IPS DF 19.7 (cell line): ENCODE data around the gene RPL3.

Experiments used
- DNase-seq: peaks from one replicate; pipeline ENCODE4 v3.0.0-alpha.2; 2013; ENCODE audit warnings: low read depth, low spot score

The RPL3 gene

DNA sequence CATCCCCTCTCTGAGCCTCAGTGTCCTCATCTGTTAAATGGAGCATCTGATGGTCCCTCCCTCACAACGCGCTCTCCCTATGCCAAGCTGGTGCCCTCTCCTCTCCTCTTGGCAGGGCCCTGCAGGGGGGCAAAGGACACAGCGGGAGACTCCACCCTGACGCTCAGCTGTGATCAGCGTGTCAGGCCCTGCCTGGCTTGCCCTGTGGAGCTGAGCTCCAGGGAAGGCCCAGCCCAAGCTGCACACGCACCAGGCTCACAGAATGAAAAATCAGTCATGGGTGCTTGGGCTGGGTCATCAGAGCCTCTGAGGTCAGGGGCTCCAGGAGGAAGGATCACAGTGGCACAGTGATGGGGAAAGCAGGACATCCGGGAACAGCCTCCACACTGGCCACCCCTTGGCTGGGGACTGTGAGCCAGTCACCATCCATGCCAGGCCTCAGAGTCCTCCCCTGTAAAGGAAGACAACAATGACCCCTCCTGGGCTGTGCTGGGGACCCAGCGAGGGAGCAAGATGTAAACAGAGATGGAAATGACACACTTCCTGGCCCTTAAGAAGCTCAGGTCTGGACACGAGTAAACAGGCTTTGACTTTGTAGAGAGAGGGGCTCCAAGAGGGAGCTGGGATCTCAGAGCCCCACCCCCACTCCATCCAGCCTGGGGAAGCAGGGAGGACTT is 36.6 kb downstream of the RPL3 start:
- no peak for DNase-seq

- no peak for DNase-seq
Observed at GRCh38 chr22:39281126-39281525, 38.3 kb downstream of the RPL3 start.

DNA sequence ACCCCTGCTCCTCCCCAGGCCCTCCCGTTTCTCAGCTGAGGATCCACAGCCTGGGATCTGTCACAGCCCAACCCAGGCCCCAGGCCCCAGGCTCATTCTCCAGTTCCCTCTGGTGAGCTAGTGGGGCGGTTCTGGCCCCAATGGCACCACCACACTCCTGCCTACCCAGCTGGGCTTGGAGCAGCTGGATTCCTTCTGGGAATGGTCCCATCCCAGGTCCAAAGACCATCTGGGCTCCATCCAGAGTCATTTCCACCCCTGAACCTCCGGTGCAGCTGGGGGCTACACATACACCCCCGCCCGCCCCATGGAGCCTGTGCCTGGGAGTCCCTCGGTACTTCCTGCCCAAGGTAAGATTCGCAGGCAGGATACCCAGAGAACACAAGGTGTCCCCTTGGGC is 39.2 kb downstream of the RPL3 start:
- no peak for DNase-seq

GRCh38 chr22:39279170-39279850 is 40.1 kb downstream of the RPL3 start:
- no peak for DNase-seq

DNA sequence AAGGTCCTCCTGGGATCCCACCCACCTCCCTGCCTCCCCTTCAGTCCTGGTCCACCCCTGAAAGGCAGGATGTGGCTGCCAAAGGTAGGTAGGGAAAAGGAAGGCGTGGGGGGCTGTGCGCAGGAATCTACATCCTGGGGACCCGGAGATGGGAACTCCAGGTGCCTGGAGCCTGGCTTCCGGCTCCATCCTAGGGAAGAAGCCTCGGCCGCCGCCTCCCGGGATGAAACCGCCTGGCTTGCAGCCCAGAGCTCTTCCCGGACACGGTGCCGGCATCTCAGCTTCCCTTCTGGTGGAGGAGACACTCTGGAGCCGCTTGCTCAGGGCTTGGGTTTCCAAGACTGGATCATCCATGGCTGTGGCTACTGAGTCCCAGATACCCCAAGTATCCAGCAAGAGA is 41.4 kb downstream of the RPL3 start:
- DNase-seq, result no peak

- no peak for DNase-seq
Observed at GRCh38 chr22:39277142-39277607, 42.2 kb downstream of the RPL3 start.

- no peak for DNase-seq
Observed at GRCh38 chr22:39276440-39277141, 42.8 kb downstream of the RPL3 start.

DNA sequence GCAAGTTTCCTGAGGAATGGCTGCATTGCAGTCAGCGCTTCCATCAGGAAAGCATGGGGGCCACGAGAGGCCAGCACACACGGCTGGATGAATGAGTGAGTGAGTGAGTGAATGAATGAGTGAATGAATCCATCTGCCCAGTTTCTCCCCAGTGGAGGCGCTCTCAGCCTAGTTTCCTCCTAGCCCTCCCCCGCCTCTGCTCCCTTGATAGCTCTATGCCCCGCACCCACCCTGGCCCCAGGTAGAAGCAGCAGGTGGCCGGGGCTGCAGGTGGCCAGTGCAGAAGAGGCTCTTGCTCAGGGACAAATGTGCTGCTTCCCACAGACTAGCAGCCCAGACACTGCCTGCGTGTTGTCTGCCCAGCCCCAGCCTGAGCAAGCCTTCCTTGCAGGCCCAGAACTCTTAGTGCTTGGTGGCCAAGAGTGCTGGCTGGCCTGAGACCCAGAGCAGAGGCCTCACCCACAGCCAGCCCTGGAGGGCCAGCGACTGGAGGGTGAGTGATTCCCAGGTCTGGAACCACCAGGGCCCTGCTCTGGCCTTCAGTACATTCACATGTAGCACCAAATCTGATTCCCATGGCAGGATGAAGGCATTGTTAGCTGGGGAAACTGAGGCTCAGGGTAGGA is 43.5 kb downstream of the RPL3 start:
- no peak for DNase-seq

- DNase-seq, result no peak
Observed at GRCh38 chr22:39273950-39274887, 45.2 kb downstream of the RPL3 start.

DNA sequence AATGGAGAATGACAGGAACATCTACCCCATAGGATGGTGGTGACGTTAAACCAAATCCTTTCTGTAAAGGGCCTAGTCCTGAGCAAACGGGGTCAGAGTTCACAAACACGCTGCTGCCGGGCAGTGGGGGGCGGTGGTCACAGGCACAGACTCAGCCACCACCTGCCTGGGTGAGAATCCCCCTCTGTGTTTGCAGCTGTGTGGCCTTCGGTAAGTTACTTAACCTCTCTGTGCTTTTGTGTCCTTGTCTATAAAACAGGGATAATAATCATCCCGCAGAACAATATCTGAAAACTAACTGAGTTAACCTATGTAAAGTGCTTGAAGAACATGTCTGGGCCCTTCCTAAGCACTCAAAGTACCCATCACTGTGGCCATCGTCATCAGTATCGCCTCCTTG is 48.6 kb downstream of the RPL3 start:
- no peak for DNase-seq

DNA sequence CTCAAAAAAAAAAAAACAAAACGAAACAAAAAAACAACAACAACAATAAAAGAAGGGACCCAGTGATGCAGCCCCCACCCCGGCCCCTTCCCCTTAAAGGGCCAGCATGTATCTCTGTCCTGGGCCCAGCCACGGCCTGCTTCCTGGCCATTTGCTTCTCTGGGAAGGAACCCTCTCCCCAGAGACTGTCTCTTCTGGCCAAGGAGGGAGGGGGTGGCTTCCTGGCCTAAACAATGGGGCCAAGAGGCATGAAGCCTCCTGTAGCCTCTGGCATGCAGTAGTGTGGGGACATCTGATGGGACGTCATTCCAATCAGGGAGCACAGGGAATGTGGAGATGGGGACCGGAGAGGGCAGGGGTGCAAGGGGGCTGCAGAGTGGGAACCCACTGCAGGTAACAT is 49.1 kb downstream of the RPL3 start:
- DNase-seq, result no peak

DNA sequence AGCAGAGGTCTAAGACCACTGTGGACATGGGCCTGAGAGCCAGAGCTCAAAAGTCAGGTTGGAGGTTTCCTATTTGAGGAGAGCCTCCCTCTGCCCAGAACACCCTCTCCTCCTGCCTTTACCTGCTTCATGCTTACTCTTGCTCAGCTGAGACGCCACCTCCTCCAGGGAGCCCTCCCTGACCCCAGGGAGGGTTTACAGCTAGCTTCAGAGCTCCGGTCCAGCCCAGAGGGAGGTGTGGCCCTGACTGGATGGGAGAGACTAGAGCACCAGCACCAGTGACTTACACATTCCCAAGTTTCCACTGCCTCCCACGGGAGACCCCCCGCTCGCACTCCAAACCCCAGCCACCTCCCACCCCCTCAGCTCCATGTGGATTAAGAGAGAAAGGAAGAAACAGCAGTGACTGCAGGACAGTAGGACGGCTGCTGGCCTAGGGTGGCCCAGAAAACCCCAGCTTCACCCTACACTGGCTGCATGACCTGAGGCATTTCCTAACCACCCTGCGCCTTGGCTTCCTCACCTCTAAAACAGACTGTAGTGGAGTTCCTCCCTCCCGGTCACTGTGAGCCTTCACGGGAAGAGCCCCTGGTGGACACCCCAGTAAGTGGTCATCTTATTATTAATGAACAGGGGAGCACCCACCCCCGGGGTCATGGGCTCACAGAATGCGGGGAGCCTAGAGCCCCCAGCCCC is 50.2 kb downstream of the RPL3 start:
- no peak for DNase-seq

- no peak for DNase-seq
Observed at GRCh38 chr22:39268645-39269044, 50.8 kb downstream of the RPL3 start.

- no peak for DNase-seq
Observed at GRCh38 chr22:39267974-39268373, 51.4 kb downstream of the RPL3 start.

GRCh38 chr22:39266398-39267030 is 52.9 kb downstream of the RPL3 start:
- no peak for DNase-seq

DNA sequence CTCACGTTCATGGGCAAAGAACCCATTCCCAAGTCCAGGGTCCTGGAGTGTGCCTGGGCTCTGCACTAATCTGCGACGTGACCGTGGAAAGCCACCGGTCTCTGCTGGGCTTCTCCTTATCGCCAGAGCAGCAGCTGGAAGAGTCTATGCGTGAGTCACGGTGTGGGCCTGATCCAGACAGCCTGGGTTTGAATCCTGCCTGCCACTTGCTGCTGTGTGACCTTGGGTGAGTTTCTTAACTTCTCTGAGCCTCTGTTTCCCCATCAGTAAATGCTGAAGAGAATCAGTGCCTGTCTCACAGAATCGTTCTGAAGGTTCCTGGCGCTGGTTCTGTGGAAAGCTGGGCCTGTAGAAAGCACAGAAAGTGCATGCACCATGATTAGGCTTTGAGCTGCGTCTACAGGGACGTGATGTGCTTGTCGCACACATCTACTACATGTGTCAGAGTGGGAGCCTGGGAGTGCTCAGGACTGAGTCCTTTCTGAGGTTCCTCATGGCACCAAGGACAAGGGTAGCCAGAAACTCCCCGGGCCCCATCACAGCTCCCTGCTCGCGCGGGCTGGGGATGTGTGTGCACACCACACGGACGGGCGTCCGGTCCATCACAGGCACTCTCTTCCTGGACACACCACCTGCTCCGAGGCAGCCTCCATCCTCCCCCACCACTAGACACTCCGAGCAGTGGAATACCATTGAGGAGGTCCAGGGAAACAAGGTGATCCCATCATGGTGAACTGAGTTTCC is 54.1 kb downstream of the RPL3 start:
- no peak for DNase-seq

- no peak for DNase-seq
Observed at GRCh38 chr22:39264349-39265038, 54.9 kb downstream of the RPL3 start.

- DNase-seq, result no peak
Observed at GRCh38 chr22:39263626-39264348, 55.6 kb downstream of the RPL3 start.
